HEK293 (cell line): ENCODE results near the gene TMEM128.
A peak's percentile ranks its signal among the peaks of the same experiment; 100 is the strongest.

Experiments
- BCL11A ChIP-seq: fragments of 450-650 bp; formaldehyde crosslinking; IDR thresholded peaks from 2 replicates; pipeline ENCODE4 v1.5.1; 2016; ENCODE audit warnings: low read depth, missing biosample characterization, missing genetic modification characterization
- GLI2 ChIP-seq: fragments of 450-650 bp; formaldehyde crosslinking; IDR thresholded peaks from 2 replicates; pipeline ENCODE4; 2017; ENCODE audit warnings: missing biosample characterization, missing genetic modification characterization, low read depth, borderline replicate concordance
- KLF1 ChIP-seq: fragments of 450-650 bp; formaldehyde crosslinking; IDR thresholded peaks from 2 replicates; pipeline ENCODE4 v1.5.1; 2016; ENCODE audit warnings: missing biosample characterization, missing genetic modification characterization
- REPIN1 ChIP-seq: fragments of 450-650 bp; formaldehyde crosslinking; IDR thresholded peaks from 2 replicates; pipeline ENCODE4 v1.5.1; 2017; ENCODE audit warnings: missing biosample characterization, missing genetic modification characterization, low read depth
- SALL2 ChIP-seq: fragments of 450-650 bp; formaldehyde crosslinking; IDR thresholded peaks from 2 replicates; pipeline ENCODE4 v1.5.0; 2017; ENCODE audit warnings: missing biosample characterization, mild to moderate bottlenecking, missing genetic modification characterization, borderline replicate concordance
- YY1 ChIP-seq: fragments of 450-650 bp; formaldehyde crosslinking; IDR thresholded peaks from 2 replicates; pipeline ENCODE4 v1.5.1; 2018; ENCODE audit warnings: missing biosample characterization, missing genetic modification characterization
- ZBTB1 ChIP-seq: fragments of 450-650 bp; formaldehyde crosslinking; IDR thresholded peaks from 2 replicates; pipeline ENCODE4 v1.5.1; 2016; ENCODE audit warnings: missing biosample characterization, missing genetic modification characterization
- ZBTB20 ChIP-seq: fragments of 450-650 bp; formaldehyde crosslinking; IDR thresholded peaks from 2 replicates; pipeline ENCODE4 v1.5.1; 2016; ENCODE audit warnings: missing biosample characterization, missing genetic modification characterization
- ZBTB21 ChIP-seq: fragments of 450-650 bp; formaldehyde crosslinking; IDR thresholded peaks from 2 replicates; pipeline ENCODE4 v1.5.1; 2017; ENCODE audit warnings: missing biosample characterization, missing genetic modification characterization
- ZNF133 ChIP-seq: fragments of 450-650 bp; formaldehyde crosslinking; IDR thresholded peaks from 2 replicates; pipeline ENCODE4 v1.5.1; 2016; ENCODE audit warnings: missing biosample characterization, missing genetic modification characterization
- ZNF169 ChIP-seq: fragments of 450-650 bp; formaldehyde crosslinking; IDR thresholded peaks from 2 replicates; pipeline ENCODE4 v1.5.1; 2016; ENCODE audit warnings: missing biosample characterization, missing genetic modification characterization
- ZNF19 ChIP-seq: fragments of 450-650 bp; formaldehyde crosslinking; IDR thresholded peaks from 2 replicates; pipeline ENCODE4; 2016; ENCODE audit warnings: missing biosample characterization, missing genetic modification characterization, low read depth
- ZNF221 ChIP-seq: fragments of 450-650 bp; formaldehyde crosslinking; IDR thresholded peaks from 2 replicates; pipeline ENCODE4 v1.5.1; 2017; ENCODE audit warnings: missing biosample characterization, missing genetic modification characterization, borderline replicate concordance
- ZNF341 ChIP-seq: fragments of 450-650 bp; formaldehyde crosslinking; IDR thresholded peaks from 2 replicates; pipeline ENCODE4; 2016; ENCODE audit warnings: low read depth, missing biosample characterization, missing genetic modification characterization
- ZNF514 ChIP-seq: fragments of 450-650 bp; formaldehyde crosslinking; IDR thresholded peaks from 2 replicates; pipeline ENCODE4 v1.5.1; 2016; ENCODE audit warnings: missing biosample characterization, missing genetic modification characterization
- ZNF529 ChIP-seq: fragments of 450-650 bp; formaldehyde crosslinking; IDR thresholded peaks from 2 replicates; pipeline ENCODE4 v1.5.1; 2017; ENCODE audit warnings: missing genetic modification characterization, missing biosample characterization; ENCODE audit not compliant: insufficient replicate concordance
- ZNF629 ChIP-seq: fragments of 450-650 bp; formaldehyde crosslinking; IDR thresholded peaks from 2 replicates; pipeline ENCODE4 v1.5.1; 2017; ENCODE audit warnings: missing biosample characterization, missing genetic modification characterization
- ZNF670 ChIP-seq: fragments of 450-650 bp; formaldehyde crosslinking; IDR thresholded peaks from 2 replicates; pipeline ENCODE4 v1.5.1; 2016; ENCODE audit warnings: missing biosample characterization, missing genetic modification characterization, low read depth
- ZXDB ChIP-seq: fragments of 450-650 bp; formaldehyde crosslinking; IDR thresholded peaks from 2 replicates; pipeline ENCODE4 v1.5.1; 2016; ENCODE audit warnings: missing biosample characterization, missing genetic modification characterization
- TF ChIP-seq, protein P1 (sequence below): fragments of 450-650 bp; formaldehyde crosslinking; conservative IDR thresholded peaks from 2 replicates; pipeline ENCODE4 v1.5.1; 2016; ENCODE audit warnings: low read depth, missing biosample characterization, missing genetic modification characterization
- TF ChIP-seq, protein P2 (sequence below): fragments of 450-650 bp; formaldehyde crosslinking; IDR thresholded peaks from 2 replicates; pipeline ENCODE4 v1.5.1; 2016; ENCODE audit warnings: missing biosample characterization, missing genetic modification characterization
- TF ChIP-seq, protein P3 (sequence below): fragments of 450-650 bp; IDR thresholded peaks from 2 replicates; pipeline ENCODE4 v1.5.1; 2018; ENCODE audit warnings: missing biosample characterization, mild to moderate bottlenecking, missing genetic modification characterization
- TF ChIP-seq, protein P4 (sequence below): fragments of 450-650 bp; formaldehyde crosslinking; IDR thresholded peaks from 2 replicates; pipeline ENCODE4 v1.5.1; 2016; ENCODE audit warnings: missing biosample characterization, missing genetic modification characterization
- TF ChIP-seq, protein P5 (sequence below): IDR thresholded peaks from 2 replicates; pipeline ENCODE4 v1.6.1; 2011; ENCODE audit warnings: mild to moderate bottlenecking, low read depth, low read length, borderline replicate concordance
- TF ChIP-seq, protein P6 (sequence below): fragments of 450-650 bp; formaldehyde crosslinking; IDR thresholded peaks from 2 replicates; pipeline ENCODE4 v1.5.1; 2016; ENCODE audit warnings: missing biosample characterization, missing genetic modification characterization

Gene TMEM128

DNA sequence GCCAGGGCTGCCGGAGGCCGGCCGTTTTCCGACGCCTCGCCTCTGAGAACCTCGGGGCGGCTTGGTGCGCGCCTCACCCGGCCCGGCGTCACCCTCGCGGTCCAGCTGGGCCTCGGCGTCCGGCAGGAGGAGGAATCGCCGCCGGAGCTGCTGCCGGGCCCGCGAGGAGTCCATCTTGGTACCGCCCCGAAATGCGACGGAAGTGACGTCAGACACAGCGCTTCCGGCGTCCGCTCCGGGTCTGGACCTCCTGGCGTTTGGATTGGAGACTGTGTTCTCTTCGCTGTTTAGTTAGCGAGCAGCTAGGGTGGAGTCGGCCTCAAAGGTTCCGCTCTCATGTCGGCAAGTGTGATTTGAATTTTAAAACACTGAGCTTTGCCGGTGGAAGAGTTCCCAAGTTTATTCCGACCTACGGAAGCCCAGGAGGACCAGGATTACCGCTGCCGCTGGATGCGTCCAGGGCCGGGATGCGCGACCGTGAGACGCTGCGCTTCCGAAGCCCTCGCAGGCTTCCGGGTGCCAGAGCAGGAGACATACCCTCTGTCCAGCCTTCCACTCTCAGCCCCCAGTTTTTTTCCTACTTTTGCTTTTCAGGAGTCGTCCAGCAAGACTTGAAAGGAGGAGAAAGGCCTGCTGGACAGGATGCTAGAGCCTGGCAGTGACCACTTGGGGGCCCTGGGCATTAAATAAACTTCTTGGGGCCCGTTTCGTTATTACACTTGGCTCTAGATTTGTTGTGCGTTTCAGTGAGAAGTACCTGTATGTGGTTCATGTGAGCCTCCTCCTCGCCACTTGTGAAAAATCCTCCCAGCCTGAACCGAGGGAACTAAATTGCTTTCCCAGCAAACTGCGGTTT lies at the start of gene TMEM128 (continued):
- TF ChIP-seq, protein P1, sequence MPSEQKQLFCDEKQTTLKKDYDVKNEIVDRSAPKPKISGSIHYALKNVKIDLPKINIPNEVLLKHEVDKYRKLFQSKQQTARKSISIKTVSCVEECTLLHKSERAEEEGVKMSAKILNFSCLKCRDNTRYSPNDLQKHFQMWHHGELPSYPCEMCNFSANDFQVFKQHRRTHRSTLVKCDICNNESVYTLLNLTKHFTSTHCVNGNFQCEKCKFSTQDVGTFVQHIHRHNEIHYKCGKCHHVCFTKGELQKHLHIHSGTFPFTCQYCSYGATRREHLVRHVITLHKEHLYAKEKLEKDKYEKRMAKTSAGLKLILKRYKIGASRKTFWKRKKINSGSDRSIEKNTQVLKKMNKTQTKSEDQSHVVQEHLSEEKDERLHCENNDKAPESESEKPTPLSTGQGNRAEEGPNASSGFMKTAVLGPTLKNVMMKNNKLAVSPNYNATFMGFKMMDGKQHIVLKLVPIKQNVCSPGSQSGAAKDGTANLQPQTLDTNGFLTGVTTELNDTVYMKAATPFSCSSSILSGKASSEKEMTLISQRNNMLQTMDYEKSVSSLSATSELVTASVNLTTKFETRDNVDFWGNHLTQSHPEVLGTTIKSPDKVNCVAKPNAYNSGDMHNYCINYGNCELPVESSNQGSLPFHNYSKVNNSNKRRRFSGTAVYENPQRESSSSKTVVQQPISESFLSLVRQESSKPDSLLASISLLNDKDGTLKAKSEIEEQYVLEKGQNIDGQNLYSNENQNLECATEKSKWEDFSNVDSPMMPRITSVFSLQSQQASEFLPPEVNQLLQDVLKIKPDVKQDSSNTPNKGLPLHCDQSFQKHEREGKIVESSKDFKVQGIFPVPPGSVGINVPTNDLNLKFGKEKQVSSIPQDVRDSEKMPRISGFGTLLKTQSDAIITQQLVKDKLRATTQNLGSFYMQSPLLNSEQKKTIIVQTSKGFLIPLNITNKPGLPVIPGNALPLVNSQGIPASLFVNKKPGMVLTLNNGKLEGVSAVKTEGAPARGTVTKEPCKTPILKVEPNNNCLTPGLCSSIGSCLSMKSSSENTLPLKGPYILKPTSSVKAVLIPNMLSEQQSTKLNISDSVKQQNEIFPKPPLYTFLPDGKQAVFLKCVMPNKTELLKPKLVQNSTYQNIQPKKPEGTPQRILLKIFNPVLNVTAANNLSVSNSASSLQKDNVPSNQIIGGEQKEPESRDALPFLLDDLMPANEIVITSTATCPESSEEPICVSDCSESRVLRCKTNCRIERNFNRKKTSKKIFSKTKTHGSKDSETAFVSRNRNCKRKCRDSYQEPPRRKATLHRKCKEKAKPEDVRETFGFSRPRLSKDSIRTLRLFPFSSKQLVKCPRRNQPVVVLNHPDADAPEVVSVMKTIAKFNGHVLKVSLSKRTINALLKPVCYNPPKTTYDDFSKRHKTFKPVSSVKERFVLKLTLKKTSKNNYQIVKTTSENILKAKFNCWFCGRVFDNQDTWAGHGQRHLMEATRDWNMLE (tag by site-specific recombination): peak; percentile 75
- TF ChIP-seq ZNF629 (tag by site-specific recombination) (peak; percentile 89), ZBTB1 (tag by site-specific recombination) (no peak), ZNF221 (tag by site-specific recombination) (no peak), ZNF529 (tag by site-specific recombination) (no peak), ZNF341 (tag by site-specific recombination) (peak; percentile 86), ZNF133 (tag by site-specific recombination) (no peak), KLF1 (peak; percentile 41; the same call in 1 of the 2 replicates), REPIN1 (tag by site-specific recombination) (no peak), ZBTB21 (tag by site-specific recombination) (peak; percentile 86), GLI2 (tag by site-specific recombination) (no peak), YY1 (tag by site-specific recombination) (peak; percentile 83), ZXDB (peak; percentile 88), BCL11A (peak; percentile 25; the same call in 1 of the 2 replicates), ZNF19 (tag by site-specific recombination) (no peak), ZNF169 (tag by site-specific recombination) (no peak), ZNF514 (tag by site-specific recombination) (no peak), ZNF670 (tag by site-specific recombination) (no peak), SALL2 (no peak), ZBTB20 (tag by site-specific recombination) (no peak)
- TF ChIP-seq, protein P2, sequence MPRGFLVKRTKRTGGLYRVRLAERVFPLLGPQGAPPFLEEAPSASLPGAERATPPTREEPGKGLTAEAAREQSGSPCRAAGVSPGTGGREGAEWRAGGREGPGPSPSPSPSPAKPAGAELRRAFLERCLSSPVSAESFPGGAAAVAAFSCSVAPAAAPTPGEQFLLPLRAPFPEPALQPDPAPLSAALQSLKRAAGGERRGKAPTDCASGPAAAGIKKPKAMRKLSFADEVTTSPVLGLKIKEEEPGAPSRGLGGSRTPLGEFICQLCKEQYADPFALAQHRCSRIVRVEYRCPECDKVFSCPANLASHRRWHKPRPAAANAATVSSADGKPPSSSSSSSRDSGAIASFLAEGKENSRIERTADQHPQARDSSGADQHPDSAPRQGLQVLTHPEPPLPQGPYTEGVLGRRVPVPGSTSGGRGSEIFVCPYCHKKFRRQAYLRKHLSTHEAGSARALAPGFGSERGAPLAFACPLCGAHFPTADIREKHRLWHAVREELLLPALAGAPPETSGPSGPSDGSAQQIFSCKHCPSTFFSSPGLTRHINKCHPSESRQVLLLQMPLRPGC (tag by site-specific recombination): 0 out of 2 replicates have a peak, but pooled peaks have one; percentile 52
- TF ChIP-seq, protein P3, sequence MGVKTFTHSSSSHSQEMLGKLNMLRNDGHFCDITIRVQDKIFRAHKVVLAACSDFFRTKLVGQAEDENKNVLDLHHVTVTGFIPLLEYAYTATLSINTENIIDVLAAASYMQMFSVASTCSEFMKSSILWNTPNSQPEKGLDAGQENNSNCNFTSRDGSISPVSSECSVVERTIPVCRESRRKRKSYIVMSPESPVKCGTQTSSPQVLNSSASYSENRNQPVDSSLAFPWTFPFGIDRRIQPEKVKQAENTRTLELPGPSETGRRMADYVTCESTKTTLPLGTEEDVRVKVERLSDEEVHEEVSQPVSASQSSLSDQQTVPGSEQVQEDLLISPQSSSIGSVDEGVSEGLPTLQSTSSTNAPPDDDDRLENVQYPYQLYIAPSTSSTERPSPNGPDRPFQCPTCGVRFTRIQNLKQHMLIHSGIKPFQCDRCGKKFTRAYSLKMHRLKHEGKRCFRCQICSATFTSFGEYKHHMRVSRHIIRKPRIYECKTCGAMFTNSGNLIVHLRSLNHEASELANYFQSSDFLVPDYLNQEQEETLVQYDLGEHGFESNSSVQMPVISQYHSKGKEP (tag by site-specific recombination): 0 out of 2 replicates have a peak, but pooled peaks have one; percentile 3
- TF ChIP-seq, protein P4, sequence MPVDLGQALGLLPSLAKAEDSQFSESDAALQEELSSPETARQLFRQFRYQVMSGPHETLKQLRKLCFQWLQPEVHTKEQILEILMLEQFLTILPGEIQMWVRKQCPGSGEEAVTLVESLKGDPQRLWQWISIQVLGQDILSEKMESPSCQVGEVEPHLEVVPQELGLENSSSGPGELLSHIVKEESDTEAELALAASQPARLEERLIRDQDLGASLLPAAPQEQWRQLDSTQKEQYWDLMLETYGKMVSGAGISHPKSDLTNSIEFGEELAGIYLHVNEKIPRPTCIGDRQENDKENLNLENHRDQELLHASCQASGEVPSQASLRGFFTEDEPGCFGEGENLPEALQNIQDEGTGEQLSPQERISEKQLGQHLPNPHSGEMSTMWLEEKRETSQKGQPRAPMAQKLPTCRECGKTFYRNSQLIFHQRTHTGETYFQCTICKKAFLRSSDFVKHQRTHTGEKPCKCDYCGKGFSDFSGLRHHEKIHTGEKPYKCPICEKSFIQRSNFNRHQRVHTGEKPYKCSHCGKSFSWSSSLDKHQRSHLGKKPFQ (tag by site-specific recombination): no peak
- TF ChIP-seq, protein P5, sequence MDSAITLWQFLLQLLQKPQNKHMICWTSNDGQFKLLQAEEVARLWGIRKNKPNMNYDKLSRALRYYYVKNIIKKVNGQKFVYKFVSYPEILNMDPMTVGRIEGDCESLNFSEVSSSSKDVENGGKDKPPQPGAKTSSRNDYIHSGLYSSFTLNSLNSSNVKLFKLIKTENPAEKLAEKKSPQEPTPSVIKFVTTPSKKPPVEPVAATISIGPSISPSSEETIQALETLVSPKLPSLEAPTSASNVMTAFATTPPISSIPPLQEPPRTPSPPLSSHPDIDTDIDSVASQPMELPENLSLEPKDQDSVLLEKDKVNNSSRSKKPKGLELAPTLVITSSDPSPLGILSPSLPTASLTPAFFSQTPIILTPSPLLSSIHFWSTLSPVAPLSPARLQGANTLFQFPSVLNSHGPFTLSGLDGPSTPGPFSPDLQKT: no peak; the same call in 1 of the 2 replicates
- TF ChIP-seq, protein P6, sequence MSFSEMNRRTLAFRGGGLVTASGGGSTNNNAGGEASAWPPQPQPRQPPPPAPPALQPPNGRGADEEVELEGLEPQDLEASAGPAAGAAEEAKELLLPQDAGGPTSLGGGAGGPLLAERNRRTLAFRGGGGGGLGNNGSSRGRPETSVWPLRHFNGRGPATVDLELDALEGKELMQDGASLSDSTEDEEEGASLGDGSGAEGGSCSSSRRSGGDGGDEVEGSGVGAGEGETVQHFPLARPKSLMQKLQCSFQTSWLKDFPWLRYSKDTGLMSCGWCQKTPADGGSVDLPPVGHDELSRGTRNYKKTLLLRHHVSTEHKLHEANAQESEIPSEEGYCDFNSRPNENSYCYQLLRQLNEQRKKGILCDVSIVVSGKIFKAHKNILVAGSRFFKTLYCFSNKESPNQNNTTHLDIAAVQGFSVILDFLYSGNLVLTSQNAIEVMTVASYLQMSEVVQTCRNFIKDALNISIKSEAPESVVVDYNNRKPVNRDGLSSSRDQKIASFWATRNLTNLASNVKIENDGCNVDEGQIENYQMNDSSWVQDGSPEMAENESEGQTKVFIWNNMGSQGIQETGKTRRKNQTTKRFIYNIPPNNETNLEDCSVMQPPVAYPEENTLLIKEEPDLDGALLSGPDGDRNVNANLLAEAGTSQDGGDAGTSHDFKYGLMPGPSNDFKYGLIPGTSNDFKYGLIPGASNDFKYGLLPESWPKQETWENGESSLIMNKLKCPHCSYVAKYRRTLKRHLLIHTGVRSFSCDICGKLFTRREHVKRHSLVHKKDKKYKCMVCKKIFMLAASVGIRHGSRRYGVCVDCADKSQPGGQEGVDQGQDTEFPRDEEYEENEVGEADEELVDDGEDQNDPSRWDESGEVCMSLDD (tag by site-specific recombination): no peak
